Liver (tissue), 9 donors: ENCODE results near the gene FPR3. TPM values are rescaled to one million over a fixed set of nuclear protein-coding genes. Genes with fewer than 3 reads are reported as not detected.

Source experiments
- DNase-seq: peaks from one replicate; pipeline ENCODE4 v3.0.0-alpha.2; 2017; ENCODE audit warnings: low spot score
- H3K27ac ChIP-seq, 2 donors: one replicate each; pipeline ENCODE4 v1.7.0; 2013; ENCODE audit warnings: inconsistent platforms in 2 of 2, low read length in 2 of 2, control low read depth in 1 of 2, low read depth in 1 of 2, mild to moderate bottlenecking in 1 of 2
- H3K27me3 ChIP-seq, 4 donors: one replicate each; pipeline versions ENCODE4 v1.6.1 to v1.7.0; 2013; ENCODE audit warnings: low read length in 3 of 4, inconsistent platforms in 1 of 4, mild to moderate bottlenecking in 1 of 4, moderate library complexity in 1 of 4; ENCODE audit not compliant: control insufficient read depth in 4 of 4, insufficient read depth in 4 of 4
- H3K36me3 ChIP-seq, 4 donors: one replicate each; pipeline versions ENCODE4 v1.6.1 to v1.7.0; 2013; ENCODE audit warnings: low read length in 3 of 4, mild to moderate bottlenecking in 3 of 4, low read depth in 1 of 4, moderate library complexity in 1 of 4; ENCODE audit not compliant: control insufficient read depth in 4 of 4, insufficient read depth in 3 of 4
- H3K4me1 ChIP-seq, 4 donors: one replicate each; pipeline versions ENCODE4 v1.6.1 to v1.7.0; 2013; ENCODE audit warnings: low read length in 3 of 4, mild to moderate bottlenecking in 3 of 4, moderate library complexity in 1 of 4; ENCODE audit not compliant: control insufficient read depth in 4 of 4, insufficient read depth in 4 of 4
- H3K4me3 ChIP-seq, 3 donors: one replicate each; pipeline versions ENCODE4 v1.6.1 to v1.7.0; 2013; ENCODE audit warnings: low read length in 3 of 3, control low read depth in 1 of 3, low read depth in 1 of 3, mild to moderate bottlenecking in 1 of 3
- H3K9ac ChIP-seq, 2 donors: one replicate each; pipeline ENCODE4 v1.7.0; 2013; ENCODE audit warnings: low read length in 2 of 2, mild to moderate bottlenecking in 2 of 2, moderate library complexity in 2 of 2, control low read depth in 1 of 2, low read depth in 1 of 2
- H3K9me3 ChIP-seq, 4 donors: one replicate each; pipeline versions ENCODE4 v1.6.1 to v1.7.0; 2013; ENCODE audit warnings: low read length in 3 of 4; ENCODE audit not compliant: control insufficient read depth in 4 of 4
- CTCF ChIP-seq: fragments of 150-350 bp; IDR thresholded peaks from 2 replicates; pipeline ENCODE4 v1.5.1; 2017; ENCODE audit warnings: improper control_type of control experiment, low read depth, low read length; ENCODE audit not compliant: missing input control
- EGR1 ChIP-seq, 2 donors: IDR thresholded peaks; 2 replicates each; pipeline ENCODE4 v1.6.1; 2016 to 2018; ENCODE audit warnings: antibody characterized with exemption in 2 of 2, low read depth in 2 of 2
- FOXA1 ChIP-seq: IDR thresholded peaks from 2 replicates; pipeline ENCODE4 v1.6.1; 2016; ENCODE audit warnings: antibody characterized with exemption
- FOXA2 ChIP-seq: IDR thresholded peaks from 2 replicates; pipeline ENCODE4 v1.6.1; 2016; ENCODE audit warnings: antibody characterized with exemption
- HNF4A ChIP-seq, 2 donors: conservative IDR thresholded peaks; 2 replicates each; pipeline ENCODE4 v1.6.1; 2016; ENCODE audit warnings: antibody characterized with exemption in 2 of 2, mild to moderate bottlenecking in 2 of 2
- HNF4G ChIP-seq: IDR thresholded peaks from 2 replicates; pipeline ENCODE4 v1.6.1; 2016; ENCODE audit warnings: antibody characterized with exemption
- JUND ChIP-seq, 2 donors: IDR thresholded peaks; 2 replicates each; pipeline ENCODE4 v1.6.1; 2016; ENCODE audit warnings: antibody characterized with exemption in 2 of 2
- NR2F2 ChIP-seq: IDR thresholded peaks from 2 replicates; pipeline ENCODE4 v1.6.1; 2016; ENCODE audit warnings: antibody characterized with exemption
- RAD21 ChIP-seq, 2 donors: IDR thresholded peaks; 2 replicates each; pipeline ENCODE4 v1.6.1; 2016; ENCODE audit warnings: antibody characterized with exemption in 2 of 2, mild to moderate bottlenecking in 2 of 2
- RXRA ChIP-seq, 2 donors: IDR thresholded peaks; 2 replicates each; pipeline ENCODE4 v1.6.1; 2017 to 2018; ENCODE audit warnings: antibody characterized with exemption in 2 of 2, mild to moderate bottlenecking in 1 of 2
- SP1 ChIP-seq: IDR thresholded peaks from 2 replicates; pipeline ENCODE4 v1.6.1; 2018; ENCODE audit warnings: antibody characterized with exemption, mild to moderate bottlenecking
- TAF1 ChIP-seq: conservative IDR thresholded peaks from 2 replicates; pipeline ENCODE4 v1.6.1; 2016; ENCODE audit warnings: antibody characterized with exemption, mild to moderate bottlenecking
- YY1 ChIP-seq: IDR thresholded peaks from 2 replicates; pipeline ENCODE4 v1.6.1; 2016; ENCODE audit warnings: antibody characterized with exemption, mild to moderate bottlenecking
- WGBS: extraction: QIAGEN DNeasy Blood & Tissue Kit; methylation state at CpG from one replicate; pipeline ENCODE4 v1.1.7; 2013; 5-methylcytosine and 5-hydroxymethylcytosine counted together
- polyA plus RNA-seq, 2 donors: library from polyadenylated mRNA; stranded (reverse) in 1 of 2; unstranded in 1 of 2; fragments of 200-250 nt in 1 of 2; fragments of >200 nt in 1 of 2; fragmentation: Nextera tagmentation in 1 of 2; extraction: Ambion mirVana in 1 of 2; gene quantifications; one replicate each; pipeline versions ENCODE4 v1.2.1 to v1.2.3, GENCODE V29; 2013 to 2015
- total RNA-seq, 2 donors: library from RNA; depleted of rRNA; stranded (reverse); fragments of >200 nt; gene quantifications; one replicate each; pipeline ENCODE4 v1.2.3, GENCODE V29; 2014
- TF ChIP-seq, protein P1 (sequence below): IDR thresholded peaks from 2 replicates; pipeline ENCODE4 v1.6.1; 2016; ENCODE audit warnings: antibody characterized with exemption
- TF ChIP-seq, protein P2 (sequence below): IDR thresholded peaks from 2 replicates; pipeline ENCODE4 v1.6.1; 2016; ENCODE audit warnings: antibody characterized with exemption
- donor health status: healthy.
- donor health status: healthy.
- donor health status: healthy.
- donor health status: healthy.
- donor health status: healthy.

FPR3 gene
- total and polyA plus RNA-seq, 4 donors: 1.0 to 7.8 (median 4.1) TPM

- no peak overlapping the region for H3K9ac ChIP-seq
- peaks cover 0 to 3% (median 1%) of the 10 kb centered on the region in 4 donors for H3K9me3 ChIP-seq
- H3K4me3 ChIP-seq: no peak overlapping the region
- H3K36me3 ChIP-seq: no peaks in the 10 kb centered on the region
- H3K4me1 ChIP-seq: peaks cover 0 to 2% (median 0%) of the 10 kb centered on the region in 4 donors
- no peak overlapping the region for H3K27ac ChIP-seq
- TF ChIP-seq FOXA2 (no peak), EGR1 (IDR thresholded peaks at IDR 0.05; ENCODE audit: low read depth in 2 of 2) (no peak), TAF1 (no peak), FOXA1 (no peak), YY1 (no peak), HNF4A (conservative IDR thresholded peaks at IDR 0.05) (no peak), NR2F2 (no peak), SP1 (no peak), RXRA (IDR thresholded peaks at IDR 0.05) (no peak), CTCF (no peak)
- TF ChIP-seq, protein P1, sequence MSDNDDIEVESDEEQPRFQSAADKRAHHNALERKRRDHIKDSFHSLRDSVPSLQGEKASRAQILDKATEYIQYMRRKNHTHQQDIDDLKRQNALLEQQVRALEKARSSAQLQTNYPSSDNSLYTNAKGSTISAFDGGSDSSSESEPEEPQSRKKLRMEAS: no peak
- no peak for DNase-seq
- H3K27me3 ChIP-seq: no peaks in the 10 kb centered on the region
- WGBS: 81% methylated on average over 7 of the region's 7 CpGs
Observed at GRCh38 chr19:51755571-51755970, 39.4 kb upstream of the FPR3 start.

- no peak within 1 kb of the TSS for H3K4me3 ChIP-seq
- H3K4me1 ChIP-seq: no peaks in the 10 kb centered on the region
- no peak for DNase-seq
- 45% methylated on average over 8 of the region's 8 CpGs for WGBS
- H3K9me3 ChIP-seq: peaks cover 0 to 3% (median 1%) of the 10 kb centered on the region in 4 donors
- H3K27ac ChIP-seq: no peak within 1 kb of the TSS
- TF ChIP-seq, protein P2, sequence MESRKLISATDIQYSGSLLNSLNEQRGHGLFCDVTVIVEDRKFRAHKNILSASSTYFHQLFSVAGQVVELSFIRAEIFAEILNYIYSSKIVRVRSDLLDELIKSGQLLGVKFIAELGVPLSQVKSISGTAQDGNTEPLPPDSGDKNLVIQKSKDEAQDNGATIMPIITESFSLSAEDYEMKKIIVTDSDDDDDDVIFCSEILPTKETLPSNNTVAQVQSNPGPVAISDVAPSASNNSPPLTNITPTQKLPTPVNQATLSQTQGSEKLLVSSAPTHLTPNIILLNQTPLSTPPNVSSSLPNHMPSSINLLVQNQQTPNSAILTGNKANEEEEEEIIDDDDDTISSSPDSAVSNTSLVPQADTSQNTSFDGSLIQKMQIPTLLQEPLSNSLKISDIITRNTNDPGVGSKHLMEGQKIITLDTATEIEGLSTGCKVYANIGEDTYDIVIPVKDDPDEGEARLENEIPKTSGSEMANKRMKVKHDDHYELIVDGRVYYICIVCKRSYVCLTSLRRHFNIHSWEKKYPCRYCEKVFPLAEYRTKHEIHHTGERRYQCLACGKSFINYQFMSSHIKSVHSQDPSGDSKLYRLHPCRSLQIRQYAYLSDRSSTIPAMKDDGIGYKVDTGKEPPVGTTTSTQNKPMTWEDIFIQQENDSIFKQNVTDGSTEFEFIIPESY: no peak
- TF ChIP-seq EGR1 (IDR thresholded peaks at IDR 0.05; ENCODE audit: low read depth in 2 of 2) (no peak), HNF4G (no peak), RAD21 (IDR thresholded peaks at IDR 0.05) (no peak), YY1 (no peak), HNF4A (conservative IDR thresholded peaks at IDR 0.05) (no peak), JUND (IDR thresholded peaks at IDR 0.05) (no peak), FOXA2 (no peak), FOXA1 (no peak), CTCF (no peak)
- H3K36me3 ChIP-seq: no peaks in the 10 kb centered on the region
- H3K27me3 ChIP-seq: peaks cover 0 to 2% (median 0%) of the 10 kb centered on the region in 4 donors
- no peak within 1 kb of the TSS for H3K9ac ChIP-seq
Observed at GRCh38 chr19:51760697-51761356, 34.1 kb upstream of the FPR3 start, which contains the start of gene FPR2. Gene FPR2, plus strand, starts transcription at chr19:51761180. Its CDS starts 7,479 bp downstream, at chr19:51768659.
